ENCODE measurements around the gene PRSS27. TPM values are rescaled to one million over a fixed set of nuclear protein-coding genes. Genes with fewer than 3 reads are reported as not detected.

The PRSS27 gene
- total RNA-seq, 1 donor from 2014 or later = 2.3 TPM

DNA sequence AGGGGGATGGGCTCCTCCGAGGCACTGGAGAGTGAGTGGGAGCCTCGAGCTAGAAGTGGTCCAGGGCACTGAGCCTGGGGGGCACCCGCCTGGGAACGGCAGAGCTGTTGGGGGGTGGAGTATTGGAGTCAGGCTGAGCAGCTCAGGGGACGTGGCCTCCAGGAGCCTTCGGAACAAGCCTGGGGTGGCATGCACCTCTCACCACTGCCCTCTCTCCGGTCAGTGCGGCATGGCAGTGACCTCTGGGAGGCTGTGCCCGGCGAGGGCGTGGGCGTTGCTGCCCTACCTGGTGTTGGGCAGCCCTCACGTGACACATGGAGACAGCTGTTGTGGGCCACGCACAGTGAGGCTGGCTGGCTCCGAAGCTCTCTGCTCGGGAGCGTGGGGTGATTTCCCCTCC lies 13.9 kb downstream of the PRSS27 start:
- TF ChIP-seq, protein P1, sequence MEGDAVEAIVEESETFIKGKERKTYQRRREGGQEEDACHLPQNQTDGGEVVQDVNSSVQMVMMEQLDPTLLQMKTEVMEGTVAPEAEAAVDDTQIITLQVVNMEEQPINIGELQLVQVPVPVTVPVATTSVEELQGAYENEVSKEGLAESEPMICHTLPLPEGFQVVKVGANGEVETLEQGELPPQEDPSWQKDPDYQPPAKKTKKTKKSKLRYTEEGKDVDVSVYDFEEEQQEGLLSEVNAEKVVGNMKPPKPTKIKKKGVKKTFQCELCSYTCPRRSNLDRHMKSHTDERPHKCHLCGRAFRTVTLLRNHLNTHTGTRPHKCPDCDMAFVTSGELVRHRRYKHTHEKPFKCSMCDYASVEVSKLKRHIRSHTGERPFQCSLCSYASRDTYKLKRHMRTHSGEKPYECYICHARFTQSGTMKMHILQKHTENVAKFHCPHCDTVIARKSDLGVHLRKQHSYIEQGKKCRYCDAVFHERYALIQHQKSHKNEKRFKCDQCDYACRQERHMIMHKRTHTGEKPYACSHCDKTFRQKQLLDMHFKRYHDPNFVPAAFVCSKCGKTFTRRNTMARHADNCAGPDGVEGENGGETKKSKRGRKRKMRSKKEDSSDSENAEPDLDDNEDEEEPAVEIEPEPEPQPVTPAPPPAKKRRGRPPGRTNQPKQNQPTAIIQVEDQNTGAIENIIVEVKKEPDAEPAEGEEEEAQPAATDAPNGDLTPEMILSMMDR (IDR thresholded peaks at IDR 0.05; ENCODE audit: insufficient read depth, low read depth, low read length) = no peak
- no peak for TF ChIP-seq EZH2 (IDR thresholded peaks at IDR 0.05; ENCODE audit: insufficient read depth, low read length)

DNA sequence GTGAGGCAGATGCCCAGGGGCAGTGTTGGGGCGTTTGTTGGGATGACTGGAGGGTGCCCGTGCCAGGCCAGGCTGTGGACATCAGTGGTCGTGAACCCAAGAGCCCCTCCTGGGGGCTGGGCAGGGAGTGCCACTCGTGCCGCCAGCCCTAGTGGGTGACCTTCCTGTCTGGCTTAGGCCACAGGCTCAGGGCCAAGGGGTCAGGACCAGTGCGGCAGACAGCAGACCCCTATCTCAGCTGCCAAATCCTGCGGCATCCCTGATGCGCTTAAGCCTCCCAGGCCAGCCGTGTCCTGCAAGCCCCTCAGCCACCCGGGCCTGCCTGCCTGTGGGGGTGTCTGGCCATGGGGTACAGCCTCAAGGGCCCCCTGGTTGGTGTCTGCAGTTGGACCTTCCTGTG lies 14.7 kb downstream of the PRSS27 start:
- Mint-ChIP-seq H3K27me3 (ENCODE audit: low read depth, unreplicated experiment) (no peaks in the 10 kb centered on the region), H3K4me3 (ENCODE audit: unreplicated experiment) (no peak overlapping the region), H3K27ac (ENCODE audit: unreplicated experiment) (no peak overlapping the region), H3K4me1 (ENCODE audit: low read depth, unreplicated experiment) (no peaks in the 10 kb centered on the region), H3K9me3 (ENCODE audit: unreplicated experiment) (no peaks in the 10 kb centered on the region), H3K36me3 (ENCODE audit: low read depth, unreplicated experiment) (peaks cover 1% of the 10 kb centered on the region)
- Histone ChIP-seq H3K27me3 (ENCODE audit: insufficient read depth, low read length) (no peaks in the 10 kb centered on the region), H3K27ac (ENCODE audit: low read depth, low read length) (no peak overlapping the region), H3K36me3 (ENCODE audit: insufficient read depth, low read length) (peaks cover 7% of the 10 kb centered on the region), H3K9ac (ENCODE audit: low read length) (no peak overlapping the region), H3K4me1 (ENCODE audit: insufficient read depth, low read length) (no peaks in the 10 kb centered on the region), H3K79me2 (ENCODE audit: insufficient read depth, low read length) (peaks cover 5% of the 10 kb centered on the region), H3K9me3 (ENCODE audit: insufficient read depth, low read depth, low read length) (no peaks in the 10 kb centered on the region), H2AFZ (ENCODE audit: low read depth, low read length) (no peak overlapping the region), H4K20me1 (ENCODE audit: insufficient read depth, low read length) (peaks cover 72% of the 10 kb centered on the region), H3K4me2 (ENCODE audit: low read length) (no peak overlapping the region), H3K4me3 (ENCODE audit: insufficient read depth, low read depth, low read length) (no peak overlapping the region)
- TF ChIP-seq EZH2 (IDR thresholded peaks at IDR 0.05; ENCODE audit: insufficient read depth, low read length) = no peak
- TF ChIP-seq, protein P1 (IDR thresholded peaks at IDR 0.05; ENCODE audit: insufficient read depth, low read depth, low read length) = no peak
- no peak for FAIRE-seq
- no peak for DNase-seq (ENCODE audit: low read depth)

More for the DNA sequence above, 13.9 kb downstream of the PRSS27 start:
- Mint-ChIP-seq H3K27ac (ENCODE audit: unreplicated experiment) (no peak overlapping the region), H3K4me1 (ENCODE audit: low read depth, unreplicated experiment) (no peaks in the 10 kb centered on the region), H3K9me3 (ENCODE audit: unreplicated experiment) (no peaks in the 10 kb centered on the region), H3K36me3 (ENCODE audit: low read depth, unreplicated experiment) (peaks cover 1% of the 10 kb centered on the region), H3K4me3 (ENCODE audit: unreplicated experiment) (no peak overlapping the region), H3K27me3 (ENCODE audit: low read depth, unreplicated experiment) (no peaks in the 10 kb centered on the region)
- Histone ChIP-seq H2AFZ (ENCODE audit: low read depth, low read length) (no peak overlapping the region), H4K20me1 (ENCODE audit: insufficient read depth, low read length) (peaks cover 73% of the 10 kb centered on the region), H3K4me1 (ENCODE audit: insufficient read depth, low read length) (no peaks in the 10 kb centered on the region), H3K4me2 (ENCODE audit: low read length) (no peak overlapping the region), H3K9ac (ENCODE audit: low read length) (no peak overlapping the region), H3K79me2 (ENCODE audit: insufficient read depth, low read length) (peaks cover 5% of the 10 kb centered on the region), H3K9me3 (ENCODE audit: insufficient read depth, low read depth, low read length) (no peaks in the 10 kb centered on the region), H3K27me3 (ENCODE audit: insufficient read depth, low read length) (no peaks in the 10 kb centered on the region), H3K27ac (ENCODE audit: low read depth, low read length) (no peak overlapping the region), H3K4me3 (ENCODE audit: insufficient read depth, low read depth, low read length) (no peak overlapping the region), H3K36me3 (ENCODE audit: insufficient read depth, low read length) (peaks cover 7% of the 10 kb centered on the region)
- FAIRE-seq = no peak
- DNase-seq (ENCODE audit: low read depth) = no peak

DNA sequence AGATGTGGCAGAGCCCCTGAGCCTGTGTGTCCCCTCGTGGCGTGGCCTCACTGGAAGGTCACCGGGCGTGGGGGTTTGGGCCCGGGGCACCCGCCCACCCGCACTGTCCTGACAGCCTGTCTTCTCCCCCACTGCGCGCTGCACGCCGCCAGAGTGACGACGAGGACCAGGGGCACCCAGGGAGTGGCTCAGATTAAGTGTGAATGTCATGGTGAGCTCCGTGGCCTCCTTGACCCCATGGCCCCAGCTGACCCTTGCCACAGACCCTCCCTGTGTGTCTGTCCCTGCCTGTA lies 15.1 kb downstream of the PRSS27 start:
- Histone ChIP-seq H3K9ac (ENCODE audit: low read length) (no peak overlapping the region), H3K4me2 (ENCODE audit: low read length) (no peak overlapping the region), H4K20me1 (ENCODE audit: insufficient read depth, low read length) (peaks cover 72% of the 10 kb centered on the region), H2AFZ (ENCODE audit: low read depth, low read length) (no peak overlapping the region), H3K27me3 (ENCODE audit: insufficient read depth, low read length) (no peaks in the 10 kb centered on the region), H3K27ac (ENCODE audit: low read depth, low read length) (no peak overlapping the region), H3K9me3 (ENCODE audit: insufficient read depth, low read depth, low read length) (no peaks in the 10 kb centered on the region), H3K4me3 (ENCODE audit: insufficient read depth, low read depth, low read length) (no peak overlapping the region), H3K4me1 (ENCODE audit: insufficient read depth, low read length) (no peaks in the 10 kb centered on the region), H3K79me2 (ENCODE audit: insufficient read depth, low read length) (peaks cover 5% of the 10 kb centered on the region), H3K36me3 (ENCODE audit: insufficient read depth, low read length) (peaks cover 7% of the 10 kb centered on the region)
- peaks cover 1% of the 10 kb centered on the region for H3K36me3 Mint-ChIP-seq (ENCODE audit: low read depth, unreplicated experiment)
- no peak overlapping the region for H3K4me3 Mint-ChIP-seq (ENCODE audit: unreplicated experiment)
- no peak for TF ChIP-seq EZH2 (IDR thresholded peaks at IDR 0.05; ENCODE audit: insufficient read depth, low read length)
- TF ChIP-seq, protein P1 (IDR thresholded peaks at IDR 0.05; ENCODE audit: insufficient read depth, low read depth, low read length) = no peak
- no peaks in the 10 kb centered on the region for H3K4me1 Mint-ChIP-seq (ENCODE audit: low read depth, unreplicated experiment)
- DNase-seq (ENCODE audit: low read depth) = no peak
- H3K27me3 Mint-ChIP-seq (ENCODE audit: low read depth, unreplicated experiment) = no peaks in the 10 kb centered on the region
- no peaks in the 10 kb centered on the region for H3K9me3 Mint-ChIP-seq (ENCODE audit: unreplicated experiment)
- FAIRE-seq = no peak
- no peak overlapping the region for H3K27ac Mint-ChIP-seq (ENCODE audit: unreplicated experiment)

Data from astrocyte (in vitro differentiated cells and primary cell).